Measurements from ENCODE around the gene TSFM.
"Not testable (repeated sequence)": the region's sequence is repeated elsewhere in the genome, so short reads cannot be mapped to it uniquely, and the experiment has no call there.

TSFM gene

DNA sequence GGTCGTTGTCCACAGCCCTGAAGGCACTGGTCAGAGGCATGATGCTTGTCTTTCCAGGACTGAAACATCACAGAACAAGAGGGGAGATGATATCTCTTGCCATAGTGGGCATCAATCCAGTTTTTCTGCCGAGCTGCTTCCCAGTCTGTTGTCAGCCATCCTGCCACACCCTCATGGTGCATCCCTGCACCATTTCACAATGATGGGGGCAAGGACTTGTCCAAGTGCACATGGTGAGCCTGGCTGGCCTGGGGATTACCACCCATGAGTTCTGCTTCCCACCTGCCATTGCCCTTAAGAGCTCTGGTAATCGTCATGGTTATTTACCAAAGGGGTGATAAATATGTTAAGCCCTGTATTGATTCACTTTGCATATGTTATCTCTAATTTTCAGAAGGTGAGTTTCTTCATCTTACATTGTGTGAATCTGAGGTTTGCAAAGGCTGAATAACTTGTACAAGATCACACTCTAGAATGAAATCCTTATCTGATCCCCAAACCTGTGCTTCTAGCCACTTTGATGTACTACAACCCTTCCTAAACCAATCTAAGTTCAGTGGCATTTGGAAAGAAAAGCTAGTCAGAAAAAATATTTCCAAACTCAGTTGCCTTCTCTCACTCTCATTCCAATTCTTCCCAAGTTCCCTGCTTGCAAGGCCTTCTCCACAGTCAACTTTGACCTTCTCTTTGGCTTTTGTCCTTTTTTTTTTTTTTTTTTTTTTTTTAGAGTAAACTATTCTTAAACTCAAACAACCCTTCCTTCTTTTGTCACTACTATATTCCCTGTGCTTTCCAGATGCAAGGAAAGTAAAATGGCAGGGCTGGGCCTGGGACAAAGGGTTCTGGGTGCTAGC is 33.6 kb downstream of the TSFM start:
- no peak for DNase-seq

DNA sequence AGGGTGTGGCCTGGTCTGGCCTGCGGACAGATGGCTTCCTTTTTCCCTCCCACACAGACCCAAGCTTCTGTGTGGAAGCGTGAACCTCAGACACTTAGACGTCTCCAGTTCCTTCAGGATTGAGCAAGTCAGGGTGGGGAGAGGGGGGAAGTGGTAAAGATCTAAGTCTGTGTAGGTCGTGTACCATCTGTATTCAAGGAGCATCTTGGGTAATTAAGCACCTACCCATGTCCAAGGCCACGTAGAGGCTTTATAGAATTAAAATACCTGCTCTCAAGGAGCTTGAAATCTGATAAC is 34.2 kb downstream of the TSFM start:
- peak in 1 of 14 donors; percentile 12 for DNase-seq

DNA sequence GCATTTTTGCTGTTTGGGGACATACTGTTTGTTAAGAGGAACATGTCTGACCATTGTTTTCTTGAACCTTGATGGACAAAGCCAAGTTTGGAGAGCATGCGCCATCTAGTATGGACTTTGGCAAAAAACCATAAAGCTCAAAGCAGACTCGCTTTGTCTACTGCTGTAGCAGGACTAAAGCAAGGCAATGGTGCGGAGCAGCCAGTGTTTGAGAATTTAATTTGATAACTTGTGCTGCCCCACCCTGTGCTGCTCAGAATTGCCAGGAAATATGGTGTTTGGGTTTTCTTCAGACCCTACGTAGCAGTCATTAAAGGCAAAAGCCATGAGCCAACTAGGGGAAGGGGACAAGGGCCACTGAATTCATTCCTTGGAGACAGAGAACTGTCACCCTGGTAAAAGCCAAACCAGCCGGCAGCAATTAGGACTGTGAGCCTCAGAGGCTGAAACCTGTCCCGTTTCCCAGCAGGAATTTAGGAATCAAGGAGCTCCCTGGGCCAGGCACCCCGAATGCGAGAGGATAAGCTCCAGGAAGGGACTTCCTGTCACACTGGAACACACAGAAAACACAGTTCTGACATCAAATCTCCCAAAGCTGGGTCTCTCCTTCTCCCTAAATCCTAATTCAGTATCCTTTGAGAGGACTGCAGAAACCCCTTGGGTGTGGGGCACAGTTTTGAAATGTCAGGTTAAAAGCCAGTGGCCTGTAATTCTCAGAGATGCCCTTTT is 34.8 kb downstream of the TSFM start:
- peak in 1 of 14 donors; percentile 41 for DNase-seq

DNA sequence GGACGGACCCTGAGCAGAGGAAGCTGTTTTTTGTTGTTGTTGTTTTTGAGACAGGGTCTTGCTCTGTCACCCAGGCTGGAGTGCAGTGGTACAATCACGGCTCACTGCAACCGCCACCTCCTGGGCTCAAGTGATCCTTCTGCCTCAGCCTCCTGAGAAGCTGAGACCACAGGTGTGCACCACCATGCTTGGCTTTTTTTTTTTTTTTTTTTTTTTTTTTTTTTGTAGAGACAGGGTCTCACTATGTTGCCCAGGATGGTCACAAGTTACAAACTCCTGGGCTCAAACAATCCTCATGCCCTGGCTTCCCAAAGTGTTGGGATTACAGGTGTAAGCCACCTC is 35.4 kb downstream of the TSFM start:
- not testable (repeated sequence) for DNase-seq

DNA sequence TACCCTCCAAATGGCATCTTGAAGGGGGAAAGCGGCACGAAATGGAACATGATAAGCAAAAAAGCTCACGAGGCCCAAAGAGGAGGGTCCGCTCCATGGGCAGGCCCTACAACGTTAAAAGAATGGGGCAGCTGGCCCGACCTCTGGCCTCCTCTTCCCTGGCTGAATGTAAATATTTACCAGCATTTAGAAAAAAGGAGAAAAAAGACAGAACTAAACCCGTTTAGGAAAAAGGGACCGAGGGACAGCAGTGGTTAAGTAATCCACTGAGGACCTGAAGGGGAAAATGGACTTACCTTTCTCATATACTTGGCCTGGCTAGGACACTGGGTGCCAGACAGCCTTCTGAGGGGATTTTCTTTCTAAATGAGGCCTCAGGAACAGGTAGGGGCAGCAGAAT is 37.5 kb downstream of the TSFM start:
- DNase-seq, result not testable (repeated sequence)

DNA sequence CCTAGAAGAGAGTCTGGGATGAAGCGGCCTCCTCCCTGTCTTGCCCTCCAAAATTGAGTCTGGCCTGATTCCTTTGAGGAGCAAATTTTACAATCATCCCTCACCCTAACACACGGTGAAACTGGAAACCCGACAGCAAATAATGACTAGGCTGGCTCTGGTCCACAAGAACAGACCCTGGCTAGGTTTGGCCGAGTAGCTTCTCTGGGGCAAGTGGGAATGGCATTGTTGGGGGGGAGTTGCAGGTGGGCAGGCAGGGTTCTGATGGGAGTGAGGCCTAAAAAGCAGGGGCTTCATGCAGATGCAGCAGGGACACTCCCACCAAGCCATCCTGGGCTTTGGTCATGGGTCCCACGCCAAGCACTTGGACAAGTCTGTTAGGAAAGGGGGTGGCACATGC is 38.4 kb downstream of the TSFM start:
- DNase-seq, result not testable (repeated sequence)

DNA sequence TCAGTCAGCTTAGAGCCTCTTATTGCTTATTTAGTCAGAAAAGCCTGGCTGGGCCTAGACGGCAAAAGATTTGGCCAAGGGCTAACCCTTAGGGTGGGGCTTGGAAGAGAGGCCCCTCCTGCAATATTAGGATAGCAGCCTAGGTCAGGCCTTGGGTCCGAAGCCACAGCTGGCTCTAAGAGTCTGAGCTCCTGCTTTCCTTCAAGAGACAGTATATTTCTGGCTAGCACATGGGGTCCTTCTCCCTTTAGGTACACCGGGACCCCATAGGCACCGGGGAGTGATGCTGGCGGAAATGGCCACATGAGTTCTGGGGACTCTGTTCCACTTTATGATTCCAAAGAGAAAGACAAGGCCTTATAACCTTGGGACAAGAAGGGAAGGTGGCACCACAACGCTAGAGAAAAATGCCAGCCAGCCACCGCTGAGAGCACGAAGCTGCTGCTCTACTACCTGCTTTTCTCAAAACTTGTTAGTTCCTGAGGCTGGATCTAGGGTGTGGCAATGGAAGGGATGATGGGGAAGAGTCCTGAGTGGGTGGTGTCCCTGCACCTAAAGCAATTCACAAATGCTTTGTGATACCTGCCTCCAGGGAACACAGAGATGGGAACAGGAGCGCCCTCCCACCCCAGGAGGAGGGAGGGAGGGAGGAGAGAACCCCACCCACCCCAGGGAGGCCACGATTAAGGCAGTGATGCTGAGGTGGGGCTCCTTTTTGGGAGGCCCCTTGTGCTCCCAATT is 39.1 kb downstream of the TSFM start:
- no peak for DNase-seq

DNA sequence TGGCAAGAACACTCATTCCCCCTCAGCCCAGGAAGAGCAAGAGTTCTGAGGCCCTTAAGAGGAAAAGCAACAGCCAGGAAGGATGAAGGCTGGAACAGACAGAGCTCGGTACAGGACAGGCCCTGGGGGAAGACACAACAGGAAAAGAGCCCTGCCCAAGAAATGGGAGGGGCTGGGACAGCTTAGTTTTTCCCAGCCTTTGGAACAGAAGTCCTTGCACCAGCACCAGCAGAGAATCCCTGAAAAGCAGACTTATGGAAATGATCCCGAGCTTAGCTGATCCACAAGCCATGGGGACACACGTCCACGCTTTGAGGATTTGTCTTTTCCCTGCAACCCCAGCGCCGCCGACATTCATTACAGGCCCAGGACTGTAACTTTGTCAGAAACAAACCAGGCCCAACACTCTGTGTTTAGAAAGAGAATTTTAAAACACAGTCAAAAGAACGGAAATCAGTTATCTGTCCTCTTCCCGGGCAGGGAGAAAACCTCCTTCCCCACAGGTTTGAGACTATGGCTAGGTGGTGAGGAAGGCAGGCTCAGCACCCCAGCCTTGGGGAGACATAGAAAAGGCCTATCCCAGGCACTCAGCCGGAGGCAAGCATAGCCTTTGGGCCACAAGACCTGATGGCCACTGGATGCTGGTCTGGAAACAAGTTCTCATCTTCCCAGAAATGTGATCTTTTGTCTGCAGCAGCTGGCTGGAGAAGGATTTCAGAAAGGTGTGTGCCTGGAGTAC is 40.0 kb downstream of the TSFM start:
- DNase-seq, result no peak

DNA sequence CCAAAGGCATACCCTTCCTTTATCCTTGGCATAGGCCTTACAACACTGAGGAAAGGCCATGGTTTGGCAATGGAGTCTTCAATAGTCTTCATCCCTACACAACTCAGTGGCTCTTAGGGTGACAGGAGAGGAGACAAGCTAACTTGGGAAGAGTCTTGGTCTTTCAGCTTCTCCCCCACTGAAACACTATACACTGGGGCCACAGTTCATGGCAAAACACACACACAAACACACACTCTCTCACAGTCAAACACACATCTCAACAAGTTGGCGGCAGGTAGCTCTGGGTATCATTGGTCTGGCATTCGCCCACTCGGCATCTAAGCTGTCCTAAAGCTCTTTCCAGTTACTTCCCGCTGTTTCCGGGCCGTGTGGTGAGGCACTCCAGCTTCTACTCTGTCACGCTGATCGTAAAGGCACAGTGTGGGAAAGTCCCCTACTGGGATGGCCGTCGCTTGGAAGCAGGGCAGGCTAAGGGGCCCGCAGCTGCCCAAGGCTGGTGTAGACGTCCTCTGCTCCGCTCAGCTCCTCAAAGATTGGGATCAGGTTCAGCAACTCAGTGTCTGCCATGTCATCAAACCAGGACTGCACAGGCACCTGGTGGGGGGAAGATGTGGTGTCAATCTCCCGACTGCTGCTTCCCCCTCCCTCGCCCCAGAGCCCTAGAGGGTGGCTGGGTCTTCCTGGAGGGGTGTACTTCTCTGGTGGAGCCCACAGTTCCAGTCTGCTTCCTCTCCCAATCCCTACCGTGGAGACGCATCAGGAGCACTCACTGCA is 40.7 kb downstream of the TSFM start:
- DNase-seq, result no peak

DNA sequence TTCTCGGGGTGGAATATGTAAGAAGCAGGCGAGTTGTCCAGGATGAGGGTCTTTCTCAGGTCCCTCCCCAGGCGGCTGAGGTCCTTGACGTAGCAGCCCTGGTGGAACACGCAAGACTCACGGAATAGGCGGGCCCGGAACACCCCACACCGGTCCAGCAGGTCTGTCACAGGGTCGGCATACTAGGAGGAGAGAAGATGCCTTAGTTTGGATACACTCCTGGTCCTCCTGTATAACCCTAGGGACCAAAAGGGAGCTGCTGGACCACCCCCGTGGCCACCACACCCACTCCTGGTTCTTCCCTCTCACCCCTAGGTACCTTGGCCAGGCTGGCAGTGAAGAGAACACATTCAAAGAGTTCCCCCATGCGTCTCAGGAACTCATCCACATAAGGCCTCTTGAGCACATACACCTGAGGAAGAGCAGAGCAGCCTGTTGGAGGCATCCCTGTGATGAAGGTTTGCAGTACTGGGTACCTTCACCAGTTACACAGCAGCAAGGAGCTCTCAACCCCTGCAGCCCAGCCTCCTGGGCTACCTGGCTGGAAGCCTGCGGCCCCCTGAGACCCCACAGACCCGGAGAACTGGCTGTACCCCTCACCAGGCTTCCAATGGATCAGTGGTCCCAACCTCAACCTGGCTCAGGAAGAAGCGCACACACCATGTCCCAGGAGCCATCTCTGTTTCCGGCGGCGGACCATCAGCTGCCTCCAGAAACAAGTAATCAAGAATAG is 41.5 kb downstream of the TSFM start:
- DNase-seq, result no peak

DNA sequence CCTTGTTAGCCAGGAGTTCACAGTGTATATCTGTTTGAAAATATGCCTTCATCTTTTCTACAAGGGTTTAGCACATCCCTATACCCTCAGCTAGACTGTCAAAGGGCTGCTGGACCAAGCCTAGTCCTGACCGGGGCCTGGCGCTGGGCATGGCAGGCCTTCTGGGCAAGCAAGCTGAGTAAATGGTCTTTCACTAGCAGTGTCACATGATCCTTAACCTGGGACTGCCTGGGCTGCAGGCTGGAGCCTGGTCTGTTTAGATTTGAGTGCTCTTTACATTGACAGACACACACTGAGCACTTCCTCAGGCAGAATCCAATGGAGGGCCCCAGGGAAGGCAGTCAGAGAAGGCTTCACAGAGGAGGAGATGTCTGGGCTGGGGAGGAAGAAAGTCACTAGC is 42.9 kb downstream of the TSFM start:
- DNase-seq, result no peak

DNA sequence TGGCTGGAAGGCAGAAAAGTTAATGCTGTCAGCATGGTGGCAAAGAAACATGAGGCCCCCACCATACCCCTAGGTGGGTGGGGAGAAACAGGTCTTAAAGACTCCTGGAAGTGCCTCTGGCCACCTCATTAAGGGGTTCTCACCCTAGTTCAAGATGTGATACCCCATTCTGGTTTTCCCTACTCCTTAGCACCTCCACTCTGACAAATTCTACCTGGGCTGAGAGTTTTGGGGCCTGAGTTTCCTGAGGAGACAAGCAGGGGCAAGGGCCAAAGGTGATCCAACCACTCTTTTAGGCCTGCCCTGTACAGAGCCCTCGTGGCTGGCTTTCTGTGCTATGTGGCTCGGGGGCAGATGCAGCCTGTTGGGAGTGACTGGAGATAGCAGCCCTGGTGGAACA is 43.8 kb downstream of the TSFM start:
- DNase-seq, result no peak

DNA sequence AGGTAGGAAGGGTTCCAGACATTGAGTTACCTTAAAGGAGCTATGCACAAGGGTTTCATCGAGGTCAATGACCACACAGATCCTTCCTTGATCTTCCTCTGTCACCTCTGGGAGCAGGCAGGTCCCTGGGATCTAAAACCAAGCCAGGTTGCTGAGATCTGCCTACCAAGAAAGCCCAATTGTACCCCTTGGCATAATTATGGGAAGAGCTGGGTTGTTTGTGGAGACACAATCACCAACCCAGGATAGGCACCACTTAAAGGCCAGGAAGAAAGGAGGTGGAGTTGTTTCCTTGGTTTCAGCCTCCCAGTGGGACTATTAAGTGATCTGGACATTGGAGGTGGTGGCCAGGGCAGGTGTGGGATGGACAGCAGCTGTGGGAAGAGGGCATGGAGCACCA is 44.4 kb downstream of the TSFM start:
- DNase-seq, result no peak

DNA sequence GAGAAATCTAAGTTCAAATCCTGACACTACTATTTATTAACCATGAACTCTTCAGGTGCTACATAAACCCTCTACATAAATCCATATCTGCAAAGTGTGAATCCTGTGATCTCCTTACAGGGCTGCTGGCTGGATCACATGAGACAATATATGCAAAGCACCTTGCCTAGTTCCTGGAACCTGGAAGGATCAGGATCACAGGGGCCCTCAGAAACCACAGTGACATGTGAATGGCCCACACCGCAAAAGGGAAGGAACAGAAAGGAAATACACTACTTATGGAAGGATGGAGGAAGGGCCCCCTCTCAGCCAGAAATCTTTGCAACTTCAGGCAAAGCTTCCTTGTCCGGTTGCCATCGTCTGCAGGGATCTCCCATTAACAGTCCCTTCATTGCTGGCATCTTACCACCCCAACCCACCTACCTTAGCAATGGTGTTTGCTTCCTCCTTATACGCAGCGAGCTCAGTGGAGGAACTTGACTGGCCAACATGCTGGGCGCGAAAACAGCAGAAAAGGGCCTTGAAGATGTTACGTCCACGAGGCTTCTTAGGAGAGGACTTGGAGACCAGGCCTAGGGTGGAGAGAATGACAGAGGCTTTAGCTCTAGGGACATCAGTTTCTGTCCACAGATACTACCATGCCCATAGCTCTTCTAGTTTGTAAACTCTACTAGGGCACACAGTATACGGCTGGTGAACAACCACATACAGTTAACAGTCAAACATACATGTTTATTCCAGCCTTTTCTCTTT is 46.6 kb downstream of the TSFM start:
- DNase-seq, result no peak

DNA sequence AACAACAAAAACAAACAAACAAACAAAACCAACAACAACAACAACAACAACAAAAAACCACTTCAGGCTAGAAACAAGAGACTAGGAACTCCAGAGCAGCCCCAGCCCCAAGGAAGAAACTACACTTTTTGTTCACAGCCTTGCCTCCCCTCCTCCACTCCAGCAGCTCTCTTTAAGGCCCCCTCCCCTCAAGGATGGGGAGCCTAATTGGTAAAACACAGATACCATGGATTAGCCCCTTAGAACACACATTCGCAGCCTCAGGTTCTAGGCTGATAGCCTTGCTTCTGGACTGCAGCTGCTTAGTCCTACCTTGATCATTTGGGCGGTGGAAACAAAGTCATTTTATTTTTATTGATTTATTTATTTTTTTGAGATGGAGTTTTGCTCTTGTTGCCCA is 47.8 kb downstream of the TSFM start:
- DNase-seq, result no peak

DNA sequence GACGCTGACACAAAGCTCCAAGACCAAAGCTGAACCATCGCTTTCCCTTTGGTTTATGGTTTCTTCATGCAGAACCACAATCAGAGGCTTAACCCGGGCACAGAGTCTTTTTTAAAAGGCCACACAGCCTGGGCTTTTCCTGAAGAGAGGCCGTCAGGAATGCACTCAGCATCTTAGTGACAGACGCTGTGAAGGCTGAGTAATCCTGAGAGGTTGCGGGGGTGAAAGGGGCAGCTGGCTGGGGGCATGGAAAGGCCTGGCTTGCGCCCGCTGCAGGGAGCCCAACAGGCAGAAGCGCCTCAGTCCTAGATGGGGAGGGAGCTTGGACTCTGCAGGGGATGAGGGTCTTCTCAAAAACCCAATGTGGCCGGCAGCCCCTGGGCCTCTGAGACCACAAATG is 50.4 kb downstream of the TSFM start:
- DNase-seq, result peak in 1 of 14 donors; percentile 25

DNA sequence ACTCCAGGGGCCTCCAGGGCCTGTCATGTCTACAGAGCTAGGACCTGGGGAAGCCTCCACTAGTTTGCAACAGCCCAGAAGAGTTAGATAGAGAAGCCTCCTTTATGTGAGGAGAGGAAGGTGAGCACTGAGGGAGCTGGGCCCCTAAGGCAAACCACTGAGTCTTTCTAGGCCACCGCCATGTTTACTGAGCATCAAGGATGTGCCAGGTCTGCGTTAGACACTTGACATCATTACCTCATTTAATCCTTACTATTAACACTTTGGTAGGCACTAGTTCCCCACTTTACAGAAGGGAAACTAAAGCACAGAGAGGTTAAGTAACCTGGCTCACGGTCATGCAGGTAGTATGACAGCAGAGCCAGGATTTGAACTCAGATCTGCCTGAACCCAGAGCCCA is 51.1 kb downstream of the TSFM start:
- no peak for DNase-seq

DNA sequence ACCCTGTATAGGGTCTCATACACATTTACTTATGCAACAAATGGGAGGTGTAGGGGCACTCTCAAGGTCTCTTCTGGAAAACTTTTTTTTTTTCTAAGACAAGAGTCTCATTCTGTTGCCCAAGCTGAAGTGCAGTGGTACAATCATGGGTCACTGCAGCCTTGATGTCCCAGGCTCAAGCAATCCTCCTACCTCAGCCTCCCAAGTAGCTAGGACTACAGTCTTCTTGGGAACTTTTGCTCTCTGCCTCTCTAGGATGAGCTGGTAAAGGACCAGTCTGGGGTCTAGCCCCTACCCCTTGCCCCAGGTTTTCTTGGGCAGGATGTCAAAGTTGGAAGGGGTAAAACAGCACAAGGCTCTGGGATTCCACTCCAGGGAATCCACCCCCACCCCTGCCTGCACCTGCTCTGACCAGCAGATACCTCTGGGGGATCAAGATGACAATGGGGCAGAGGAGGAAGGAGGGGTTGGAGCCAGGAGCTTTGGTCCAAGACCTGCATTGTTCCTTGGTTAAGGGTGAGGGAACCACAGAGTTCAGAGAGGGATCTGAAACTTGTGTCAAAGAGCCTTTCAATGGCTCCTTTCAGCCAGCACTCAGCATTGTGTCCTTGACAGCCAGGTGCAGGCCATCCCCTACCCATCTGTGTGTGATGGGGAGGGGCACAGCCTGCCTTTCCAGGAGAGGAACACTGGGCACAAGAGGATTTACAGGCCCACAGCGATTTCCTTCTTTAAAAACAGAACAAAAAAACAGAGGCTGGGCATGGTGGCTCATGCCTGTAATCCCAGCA is 51.7 kb downstream of the TSFM start:
- DNase-seq, result no peak
